Measurements from ENCODE around the gene ABCA6.

- TF ChIP-seq, protein P1, sequence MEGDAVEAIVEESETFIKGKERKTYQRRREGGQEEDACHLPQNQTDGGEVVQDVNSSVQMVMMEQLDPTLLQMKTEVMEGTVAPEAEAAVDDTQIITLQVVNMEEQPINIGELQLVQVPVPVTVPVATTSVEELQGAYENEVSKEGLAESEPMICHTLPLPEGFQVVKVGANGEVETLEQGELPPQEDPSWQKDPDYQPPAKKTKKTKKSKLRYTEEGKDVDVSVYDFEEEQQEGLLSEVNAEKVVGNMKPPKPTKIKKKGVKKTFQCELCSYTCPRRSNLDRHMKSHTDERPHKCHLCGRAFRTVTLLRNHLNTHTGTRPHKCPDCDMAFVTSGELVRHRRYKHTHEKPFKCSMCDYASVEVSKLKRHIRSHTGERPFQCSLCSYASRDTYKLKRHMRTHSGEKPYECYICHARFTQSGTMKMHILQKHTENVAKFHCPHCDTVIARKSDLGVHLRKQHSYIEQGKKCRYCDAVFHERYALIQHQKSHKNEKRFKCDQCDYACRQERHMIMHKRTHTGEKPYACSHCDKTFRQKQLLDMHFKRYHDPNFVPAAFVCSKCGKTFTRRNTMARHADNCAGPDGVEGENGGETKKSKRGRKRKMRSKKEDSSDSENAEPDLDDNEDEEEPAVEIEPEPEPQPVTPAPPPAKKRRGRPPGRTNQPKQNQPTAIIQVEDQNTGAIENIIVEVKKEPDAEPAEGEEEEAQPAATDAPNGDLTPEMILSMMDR (conservative IDR thresholded peaks at IDR 0.05; ENCODE audit: low read depth, low read length): no peak
- TF ChIP-seq EZH2phosphoT487 (IDR thresholded peaks at IDR 0.05; ENCODE audit: borderline replicate concordance, low read length): no peak
- no peak for TF ChIP-seq EZH2 (IDR thresholded peaks at IDR 0.05; ENCODE audit: low read length, unreplicated experiment)
Observed at GRCh38 chr17:69048634-69049033, 93.1 kb downstream of the ABCA6 start.

Data from PC-3 (cell line).